Measurements from ENCODE around the gene SYNDIG1.

Gene SYNDIG1

GRCh38 chr20:24545168-24545567 is 75.7 kb downstream of the SYNDIG1 start:
- no peak overlapping the region for H3K27ac ChIP-seq (ENCODE audit: low read depth, low read length)
- H3K9me3 ChIP-seq (ENCODE audit: control insufficient read depth, insufficient read depth, low read length), result 0 out of 2 replicates have a peak, but pooled peaks cover 3% of the 10 kb centered on the region
- no peaks in the 10 kb centered on the region for H3K4me1 ChIP-seq (ENCODE audit: control insufficient read depth, insufficient read depth, low read length)
- H3K4me3 ChIP-seq (ENCODE audit: low read depth, low read length), result no peak overlapping the region
- H3K9ac ChIP-seq (ENCODE audit: low read depth, low read length), result no peak overlapping the region
- H3K36me3 ChIP-seq (ENCODE audit: control insufficient read depth, insufficient read depth, low read length), result peaks cover 22% of the 10 kb centered on the region
- H3K27me3 ChIP-seq (ENCODE audit: control insufficient read depth, insufficient read depth, low read length), result no peaks in the 10 kb centered on the region

GRCh38 chr20:24546232-24546892 is 76.9 kb downstream of the SYNDIG1 start:
- no peak overlapping the region for H3K9ac ChIP-seq (ENCODE audit: low read depth, low read length)
- 0 out of 2 replicates have a peak, but pooled peaks cover 3% of the 10 kb centered on the region for H3K9me3 ChIP-seq (ENCODE audit: control insufficient read depth, insufficient read depth, low read length)
- no peaks in the 10 kb centered on the region for H3K4me1 ChIP-seq (ENCODE audit: control insufficient read depth, insufficient read depth, low read length)
- no peak overlapping the region for H3K4me3 ChIP-seq (ENCODE audit: low read depth, low read length)
- no peaks in the 10 kb centered on the region for H3K27me3 ChIP-seq (ENCODE audit: control insufficient read depth, insufficient read depth, low read length)
- H3K36me3 ChIP-seq (ENCODE audit: control insufficient read depth, insufficient read depth, low read length), result peaks cover 22% of the 10 kb centered on the region
- no peak overlapping the region for H3K27ac ChIP-seq (ENCODE audit: low read depth, low read length)

GRCh38 chr20:24547967-24548366 is 78.5 kb downstream of the SYNDIG1 start:
- 0 out of 2 replicates have a peak, but pooled peaks cover 3% of the 10 kb centered on the region for H3K9me3 ChIP-seq (ENCODE audit: control insufficient read depth, insufficient read depth, low read length)
- no peak overlapping the region for H3K9ac ChIP-seq (ENCODE audit: low read depth, low read length)
- H3K4me3 ChIP-seq (ENCODE audit: low read depth, low read length), result no peak overlapping the region
- H3K27ac ChIP-seq (ENCODE audit: low read depth, low read length), result no peak overlapping the region
- H3K36me3 ChIP-seq (ENCODE audit: control insufficient read depth, insufficient read depth, low read length), result peaks cover 22% of the 10 kb centered on the region
- no peaks in the 10 kb centered on the region for H3K4me1 ChIP-seq (ENCODE audit: control insufficient read depth, insufficient read depth, low read length)
- no peaks in the 10 kb centered on the region for H3K27me3 ChIP-seq (ENCODE audit: control insufficient read depth, insufficient read depth, low read length)

GRCh38 chr20:24559114-24559732 is 89.8 kb downstream of the SYNDIG1 start:
- H3K4me3 ChIP-seq (ENCODE audit: low read depth, low read length), result no peak overlapping the region

GRCh38 chr20:24560571-24561491 is 91.4 kb downstream of the SYNDIG1 start:
- no peak overlapping the region for H3K9ac ChIP-seq (ENCODE audit: low read depth, low read length)
- H3K36me3 ChIP-seq (ENCODE audit: control insufficient read depth, insufficient read depth, low read length), result no peaks in the 10 kb centered on the region
- no peak overlapping the region for H3K4me3 ChIP-seq (ENCODE audit: low read depth, low read length)
- no peaks in the 10 kb centered on the region for H3K27me3 ChIP-seq (ENCODE audit: control insufficient read depth, insufficient read depth, low read length)
- H3K9me3 ChIP-seq (ENCODE audit: control insufficient read depth, insufficient read depth, low read length), result peaks cover 16% of the 10 kb centered on the region
- H3K27ac ChIP-seq (ENCODE audit: low read depth, low read length), result no peak overlapping the region
- no peaks in the 10 kb centered on the region for H3K4me1 ChIP-seq (ENCODE audit: control insufficient read depth, insufficient read depth, low read length)

More at GRCh38 chr20:24559114-24559732, 89.8 kb downstream of the SYNDIG1 start:
- no peaks in the 10 kb centered on the region for H3K36me3 ChIP-seq (ENCODE audit: control insufficient read depth, insufficient read depth, low read length)
- H3K9me3 ChIP-seq (ENCODE audit: control insufficient read depth, insufficient read depth, low read length), result peaks cover 16% of the 10 kb centered on the region
- H3K9ac ChIP-seq (ENCODE audit: low read depth, low read length), result no peak overlapping the region
- no peaks in the 10 kb centered on the region for H3K27me3 ChIP-seq (ENCODE audit: control insufficient read depth, insufficient read depth, low read length)
- H3K27ac ChIP-seq (ENCODE audit: low read depth, low read length), result no peak overlapping the region
- H3K4me1 ChIP-seq (ENCODE audit: control insufficient read depth, insufficient read depth, low read length), result no peaks in the 10 kb centered on the region

GRCh38 chr20:24565835-24566351 is 96.5 kb downstream of the SYNDIG1 start:
- Histone ChIP-seq H3K4me1 (ENCODE audit: control insufficient read depth, insufficient read depth, low read length) (no peaks in the 10 kb centered on the region), H3K27ac (ENCODE audit: low read depth, low read length) (no peak overlapping the region), H3K36me3 (ENCODE audit: control insufficient read depth, insufficient read depth, low read length) (no peaks in the 10 kb centered on the region), H3K4me3 (ENCODE audit: low read depth, low read length) (no peak overlapping the region), H3K9ac (ENCODE audit: low read depth, low read length) (no peak overlapping the region), H3K27me3 (ENCODE audit: control insufficient read depth, insufficient read depth, low read length) (no peaks in the 10 kb centered on the region), H3K9me3 (ENCODE audit: control insufficient read depth, insufficient read depth, low read length) (0 out of 2 replicates have a peak, but pooled peaks cover 6% of the 10 kb centered on the region)

- Histone ChIP-seq H3K36me3 (ENCODE audit: control insufficient read depth, insufficient read depth, low read length) (no peaks in the 10 kb centered on the region), H3K9me3 (ENCODE audit: control insufficient read depth, insufficient read depth, low read length) (0 out of 2 replicates have a peak, but pooled peaks cover 6% of the 10 kb centered on the region), H3K9ac (ENCODE audit: low read depth, low read length) (no peak overlapping the region), H3K27me3 (ENCODE audit: control insufficient read depth, insufficient read depth, low read length) (no peaks in the 10 kb centered on the region), H3K4me1 (ENCODE audit: control insufficient read depth, insufficient read depth, low read length) (no peaks in the 10 kb centered on the region), H3K27ac (ENCODE audit: low read depth, low read length) (no peak overlapping the region), H3K4me3 (ENCODE audit: low read depth, low read length) (no peak overlapping the region)
These were observed 97.2 kb downstream of the SYNDIG1 start for GRCh38 chr20:24566656-24567055.

GRCh38 chr20:24567508-24567907 is 98.1 kb downstream of the SYNDIG1 start:
- Histone ChIP-seq H3K27me3 (ENCODE audit: control insufficient read depth, insufficient read depth, low read length) (no peaks in the 10 kb centered on the region), H3K27ac (ENCODE audit: low read depth, low read length) (no peak overlapping the region), H3K9ac (ENCODE audit: low read depth, low read length) (no peak overlapping the region), H3K4me3 (ENCODE audit: low read depth, low read length) (no peak overlapping the region), H3K4me1 (ENCODE audit: control insufficient read depth, insufficient read depth, low read length) (no peaks in the 10 kb centered on the region), H3K36me3 (ENCODE audit: control insufficient read depth, insufficient read depth, low read length) (no peaks in the 10 kb centered on the region), H3K9me3 (ENCODE audit: control insufficient read depth, insufficient read depth, low read length) (0 out of 2 replicates have a peak, but pooled peaks cover 6% of the 10 kb centered on the region)

GRCh38 chr20:24568842-24569241 is 99.4 kb downstream of the SYNDIG1 start:
- Histone ChIP-seq H3K9me3 (ENCODE audit: control insufficient read depth, insufficient read depth, low read length) (no peaks in the 10 kb centered on the region), H3K4me3 (ENCODE audit: low read depth, low read length) (no peak overlapping the region), H3K27ac (ENCODE audit: low read depth, low read length) (no peak overlapping the region), H3K4me1 (ENCODE audit: control insufficient read depth, insufficient read depth, low read length) (no peaks in the 10 kb centered on the region), H3K9ac (ENCODE audit: low read depth, low read length) (no peak overlapping the region), H3K27me3 (ENCODE audit: control insufficient read depth, insufficient read depth, low read length) (no peaks in the 10 kb centered on the region), H3K36me3 (ENCODE audit: control insufficient read depth, insufficient read depth, low read length) (no peaks in the 10 kb centered on the region)

GRCh38 chr20:24571159-24571558 is 101.7 kb downstream of the SYNDIG1 start:
- Histone ChIP-seq H3K9ac (ENCODE audit: low read depth, low read length) (no peak overlapping the region), H3K4me3 (ENCODE audit: low read depth, low read length) (no peak overlapping the region), H3K4me1 (ENCODE audit: control insufficient read depth, insufficient read depth, low read length) (no peaks in the 10 kb centered on the region), H3K27me3 (ENCODE audit: control insufficient read depth, insufficient read depth, low read length) (no peaks in the 10 kb centered on the region), H3K9me3 (ENCODE audit: control insufficient read depth, insufficient read depth, low read length) (no peaks in the 10 kb centered on the region), H3K36me3 (ENCODE audit: control insufficient read depth, insufficient read depth, low read length) (no peaks in the 10 kb centered on the region), H3K27ac (ENCODE audit: low read depth, low read length) (no peak overlapping the region)
